ENCODE measurements around the gene FXYD7.

GRCh38 chr19:35110974-35111373 lies 32.1 kb upstream of the FXYD7 start:
- TF ChIP-seq ZNF274 (IDR thresholded peaks at IDR 0.05; ENCODE audit: low read depth, low read length) (no peak), YY1 (IDR thresholded peaks at IDR 0.05; ENCODE audit: insufficient read depth, insufficient read length) (no peak), SUZ12 (IDR thresholded peaks at IDR 0.05; ENCODE audit: extremely low read depth, insufficient read depth, insufficient read length) (no peak)
